ENCODE results near the gene RAP2A.

DNA sequence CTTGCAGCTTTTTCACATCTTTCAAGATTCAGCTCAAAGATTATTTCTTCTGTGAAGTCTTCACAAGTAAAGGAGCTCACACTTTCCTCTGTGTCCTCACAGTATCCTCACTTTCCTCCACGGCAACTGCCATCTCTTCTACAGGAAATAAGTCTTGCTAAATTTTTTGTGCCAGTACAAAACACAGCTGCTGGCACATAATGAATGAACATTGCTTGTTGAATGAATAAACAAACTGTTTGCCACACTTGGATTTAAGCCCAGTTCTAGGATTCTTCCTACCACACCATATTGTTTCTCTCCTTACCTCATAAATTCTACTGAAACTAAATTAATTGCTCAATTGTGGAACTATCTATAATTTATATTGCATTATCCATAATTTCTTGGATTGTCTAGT is 59.5 kb downstream of the RAP2A start:
- TF ChIP-seq, protein P1, sequence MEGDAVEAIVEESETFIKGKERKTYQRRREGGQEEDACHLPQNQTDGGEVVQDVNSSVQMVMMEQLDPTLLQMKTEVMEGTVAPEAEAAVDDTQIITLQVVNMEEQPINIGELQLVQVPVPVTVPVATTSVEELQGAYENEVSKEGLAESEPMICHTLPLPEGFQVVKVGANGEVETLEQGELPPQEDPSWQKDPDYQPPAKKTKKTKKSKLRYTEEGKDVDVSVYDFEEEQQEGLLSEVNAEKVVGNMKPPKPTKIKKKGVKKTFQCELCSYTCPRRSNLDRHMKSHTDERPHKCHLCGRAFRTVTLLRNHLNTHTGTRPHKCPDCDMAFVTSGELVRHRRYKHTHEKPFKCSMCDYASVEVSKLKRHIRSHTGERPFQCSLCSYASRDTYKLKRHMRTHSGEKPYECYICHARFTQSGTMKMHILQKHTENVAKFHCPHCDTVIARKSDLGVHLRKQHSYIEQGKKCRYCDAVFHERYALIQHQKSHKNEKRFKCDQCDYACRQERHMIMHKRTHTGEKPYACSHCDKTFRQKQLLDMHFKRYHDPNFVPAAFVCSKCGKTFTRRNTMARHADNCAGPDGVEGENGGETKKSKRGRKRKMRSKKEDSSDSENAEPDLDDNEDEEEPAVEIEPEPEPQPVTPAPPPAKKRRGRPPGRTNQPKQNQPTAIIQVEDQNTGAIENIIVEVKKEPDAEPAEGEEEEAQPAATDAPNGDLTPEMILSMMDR (IDR thresholded peaks at IDR 0.05; ENCODE audit: low read length) = no peak
- TF ChIP-seq EZH2 (IDR thresholded peaks at IDR 0.05; ENCODE audit: borderline replicate concordance, low read length) = no peak
